IMR-90 (cell line): Measurements from ENCODE around the gene KRTAP5-3. TPM values are rescaled to one million over a fixed set of nuclear protein-coding genes. Genes with fewer than 3 reads are reported as not detected.

Source experiments
- ATAC-seq: fragments of 200-7000 bp; cut with Tn5 transposase; 2 replicates; pipeline ENCODE4 v1.9.1; 2020; ENCODE audit warnings: low read depth, mild to moderate bottlenecking, moderate library complexity
- BruUV-seq: library from RNA; stranded (reverse); fragments of 400-500 nt; replicated peaks from 2 replicates; lab custom pipeline; 2021; lab: Mats Ljungman, UMichigan
- CTCF ChIA-PET: fragments of 300-600 bp; formaldehyde crosslinking; extraction: SDS; loops from one replicate; lab custom pipeline; 2021; ENCODE audit warnings: antibody characterized with exemption; lab: Yijun Ruan, JAX
- POLR2A ChIA-PET: fragments of 300-600 bp; sonication (Branson Sonifier 250); formaldehyde crosslinking; loops from one replicate; lab custom pipeline; 2022; ENCODE audit warnings: antibody characterized with exemption; ENCODE audit not compliant: unreplicated experiment; lab: Charles Lee
- DNase-seq: peaks from one replicate; pipeline ENCODE4 v3.0.0; 2013
- H2AFZ ChIP-seq: replicated peaks from 2 replicates; pipeline ENCODE3; 2013; ENCODE audit warnings: low read length, mild to moderate bottlenecking; ENCODE audit not compliant: poor library complexity
- H2AK5ac ChIP-seq: 2 replicates; pipeline ENCODE4 v1.6.1; 2013; ENCODE audit warnings: low read depth, low read length, inconsistent platforms
- H2AK9ac ChIP-seq: replicated peaks from 2 replicates; pipeline ENCODE3; 2013; ENCODE audit warnings: mild to moderate bottlenecking, low read depth, low read length, moderate library complexity; ENCODE audit not compliant: poor library complexity
- H2BK120ac ChIP-seq: 2 replicates; pipeline ENCODE4 v1.6.1; 2013; ENCODE audit warnings: low read depth, low read length, inconsistent platforms
- H2BK15ac ChIP-seq: 3 replicates; pipeline ENCODE4 v1.6.1; 2013; ENCODE audit warnings: low read depth, low read length, inconsistent platforms
- H2BK20ac ChIP-seq: 2 replicates; pipeline ENCODE4 v1.6.1; 2013; ENCODE audit warnings: low read depth, mild to moderate bottlenecking, inconsistent platforms, low read length, moderate library complexity
- H2BK5ac ChIP-seq: 2 replicates; pipeline ENCODE4 v1.6.1; 2013; ENCODE audit warnings: mild to moderate bottlenecking, low read depth, low read length, inconsistent platforms; ENCODE audit not compliant: poor library complexity, severe bottlenecking
- H3K14ac ChIP-seq: replicated peaks from 2 replicates; pipeline ENCODE4 v1.6.1; 2013; ENCODE audit warnings: low read depth, low read length, inconsistent platforms
- H3K18ac ChIP-seq: 2 replicates; pipeline ENCODE4 v1.6.1; 2013; ENCODE audit warnings: low read depth, low read length, control low read depth
- H3K23ac ChIP-seq: 2 replicates; pipeline ENCODE4 v1.6.1; 2013; ENCODE audit warnings: low read depth, low read length, inconsistent platforms
- H3K27ac ChIP-seq: 2 replicates; pipeline ENCODE4 v1.5.1; 2013; ENCODE audit warnings: mild to moderate bottlenecking, control low read depth, low read length; ENCODE audit not compliant: insufficient read depth
- H3K27me3 ChIP-seq: 2 replicates; pipeline ENCODE4 v1.6.1; 2013; ENCODE audit warnings: low read length; ENCODE audit not compliant: control insufficient read depth, insufficient read depth
- H3K36me3 ChIP-seq: 2 replicates; pipeline ENCODE4 v1.6.1; 2013; ENCODE audit warnings: low read length, mixed read lengths; ENCODE audit not compliant: control insufficient read depth, insufficient read depth
- H3K4ac ChIP-seq: 2 replicates; pipeline ENCODE4 v1.6.1; 2013; ENCODE audit warnings: low read depth, low read length, inconsistent platforms
- H3K4me1 ChIP-seq: 2 replicates; pipeline ENCODE4 v1.6.1; 2013; ENCODE audit warnings: low read length, mixed read lengths; ENCODE audit not compliant: control insufficient read depth, insufficient read depth
- H3K4me2 ChIP-seq: 2 replicates; pipeline ENCODE4 v1.6.1; 2013; ENCODE audit warnings: low read depth, mild to moderate bottlenecking, control low read depth, low read length, moderate library complexity
- H3K4me3 ChIP-seq: 2 replicates; pipeline ENCODE4 v1.5.1; 2013; ENCODE audit warnings: low read depth, mild to moderate bottlenecking, control low read depth, low read length, moderate library complexity; ENCODE audit not compliant: insufficient read depth
- H3K56ac ChIP-seq: 2 replicates; pipeline ENCODE4 v1.6.1; 2013; ENCODE audit warnings: low read length, inconsistent platforms; ENCODE audit not compliant: insufficient read depth; ENCODE audit errors: extremely low read depth
- H3K79me1 ChIP-seq, 2 experiments: 2 replicates each; pipeline ENCODE4 v1.6.1; 2013; ENCODE audit warnings: low read length in 2 of 2, inconsistent platforms in 1 of 2, low read depth in 1 of 2
- H3K9ac ChIP-seq: 2 replicates; pipeline ENCODE4 v1.6.1; 2013; ENCODE audit warnings: low read depth, low read length, control low read depth
- H3K9me1 ChIP-seq: 2 replicates; pipeline ENCODE4 v1.6.1; 2013; ENCODE audit warnings: low read length, inconsistent platforms; ENCODE audit not compliant: insufficient read depth
- H3K9me3 ChIP-seq: 2 replicates; pipeline ENCODE4 v1.6.1; 2013; ENCODE audit warnings: low read length; ENCODE audit not compliant: control insufficient read depth, insufficient read depth
- H4K20me1 ChIP-seq: 2 replicates; pipeline ENCODE4 v1.6.1; 2013; ENCODE audit warnings: low read length, inconsistent platforms; ENCODE audit not compliant: insufficient read depth
- H4K5ac ChIP-seq: 2 replicates; pipeline ENCODE4 v1.6.1; 2013; ENCODE audit warnings: mild to moderate bottlenecking, low read depth, low read length, control low read depth
- H4K8ac ChIP-seq, 2 experiments: 2 replicates each; pipeline ENCODE4 v1.6.1; 2013; ENCODE audit warnings: low read depth in 2 of 2, low read length in 2 of 2, control low read depth in 1 of 2, inconsistent platforms in 1 of 2
- H4K91ac ChIP-seq: 2 replicates; pipeline ENCODE4 v1.6.1; 2013; ENCODE audit warnings: low read depth, low read length, inconsistent platforms; ENCODE audit not compliant: insufficient read depth
- BHLHE40 ChIP-seq: fragments of 150-350 bp; IDR thresholded peaks from 2 replicates; pipeline ENCODE4 v1.6.1; 2016; ENCODE audit warnings: mild to moderate bottlenecking, low read depth, low read length
- FOS ChIP-seq: fragments of 150-350 bp; IDR thresholded peaks from 2 replicates; pipeline ENCODE4 v1.6.1; 2016; ENCODE audit warnings: low read depth, low read length
- MAFK ChIP-seq: IDR thresholded peaks from 2 replicates; pipeline ENCODE4 v1.6.1; 2012; ENCODE audit warnings: low read depth, low read length, improper control_type of control experiment
- MAZ ChIP-seq: IDR thresholded peaks from 2 replicates; pipeline ENCODE4 v1.6.1; 2012; ENCODE audit warnings: low read depth, mild to moderate bottlenecking, low read length, improper control_type of control experiment, moderate library complexity, borderline replicate concordance
- NFE2L2 ChIP-seq: fragments of 150-350 bp; IDR thresholded peaks from 2 replicates; pipeline ENCODE4 v1.6.1; 2016; ENCODE audit warnings: low read depth, mild to moderate bottlenecking, low read length
- POLR2A ChIP-seq: IDR thresholded peaks from 2 replicates; pipeline ENCODE4 v1.6.1; 2012; ENCODE audit warnings: mild to moderate bottlenecking, low read depth, low read length
- RAD21 ChIP-seq: IDR thresholded peaks from 2 replicates; pipeline ENCODE4 v1.6.1; 2012; ENCODE audit warnings: low read length, improper control_type of control experiment
- SMC3 ChIP-seq: fragments of 150-350 bp; IDR thresholded peaks from 2 replicates; pipeline ENCODE4 v1.6.1; 2016; ENCODE audit warnings: low read depth, mild to moderate bottlenecking, antibody characterized with exemption, low read length, moderate library complexity
- USF2 ChIP-seq: fragments of 150-350 bp; IDR thresholded peaks from 2 replicates; pipeline ENCODE4 v1.6.1; 2017; ENCODE audit warnings: mild to moderate bottlenecking, antibody characterized with exemption, low read length, low read depth
- WGBS, 2 experiments: methylation state at CpG; one replicate each; pipeline versions ENCODE4 v1.1.5 to v1.1.7; 2013; ENCODE audit warnings: missing lambda C conversion rate in 2 of 2; ENCODE audit not compliant: insufficient read length in 1 of 2; ENCODE audit errors: extremely low coverage in 2 of 2; 5-methylcytosine and 5-hydroxymethylcytosine counted together
- dilution Hi-C: fragments of 300-500 bp; cut with HindIII; formaldehyde crosslinking; loops from one replicate; pipeline ENCODE4 v1.14.3; 2018; ENCODE audit warnings: low sequenced_read_pairs; ENCODE audit not compliant: unreplicated experiment
- in situ Hi-C: fragments of 300-500 bp; cut with MboI; formaldehyde crosslinking; loops from 3 replicates; pipeline ENCODE4 v1.14.3; 2019; ENCODE audit warnings: low sequenced_read_pairs, inconsistent platforms, mixed read lengths
- intact Hi-C: fragments of 100-400 bp; cut with micrococcal nuclease; formaldehyde crosslinking; loops from 2 replicates; pipeline ENCODE4 v1.10.0; 2022
- polyA plus RNA-seq, 3 experiments: library from polyadenylated mRNA; depleted of rRNA; stranded (reverse); fragments of >200 nt; gene quantifications; 2 replicates each; pipeline ENCODE4 v1.2.3, GENCODE V29; 2012; ENCODE audit warnings: low replicate concordance in 1 of 3
- total RNA-seq: library from RNA; depleted of rRNA; stranded (reverse); fragments of >200 nt; gene quantifications from 2 replicates; pipeline ENCODE4 v1.2.3, GENCODE V29; 2012
- TF ChIP-seq, protein P1 (sequence below): conservative IDR thresholded peaks from 2 replicates; pipeline ENCODE4 v1.5.1; 2012; ENCODE audit warnings: mild to moderate bottlenecking, low read depth, low read length, improper control_type of control experiment

The KRTAP5-3 gene
- total and polyA plus RNA-seq, 2 of the 4 experiments (the other 2 are of a cell fraction) = not detected

- dilution Hi-C loops = no loop called here
- peaks cover 29% of the 10 kb centered on the region for H3K4me1 ChIP-seq
- TF ChIP-seq SMC3 (no peak), RAD21 (no peak), BHLHE40 (no peak), FOS (no peak), NFE2L2 (no peak), POLR2A (no peak), USF2 (no peak), MAFK (no peak), MAZ (no peak)
- TF ChIP-seq, protein P1, sequence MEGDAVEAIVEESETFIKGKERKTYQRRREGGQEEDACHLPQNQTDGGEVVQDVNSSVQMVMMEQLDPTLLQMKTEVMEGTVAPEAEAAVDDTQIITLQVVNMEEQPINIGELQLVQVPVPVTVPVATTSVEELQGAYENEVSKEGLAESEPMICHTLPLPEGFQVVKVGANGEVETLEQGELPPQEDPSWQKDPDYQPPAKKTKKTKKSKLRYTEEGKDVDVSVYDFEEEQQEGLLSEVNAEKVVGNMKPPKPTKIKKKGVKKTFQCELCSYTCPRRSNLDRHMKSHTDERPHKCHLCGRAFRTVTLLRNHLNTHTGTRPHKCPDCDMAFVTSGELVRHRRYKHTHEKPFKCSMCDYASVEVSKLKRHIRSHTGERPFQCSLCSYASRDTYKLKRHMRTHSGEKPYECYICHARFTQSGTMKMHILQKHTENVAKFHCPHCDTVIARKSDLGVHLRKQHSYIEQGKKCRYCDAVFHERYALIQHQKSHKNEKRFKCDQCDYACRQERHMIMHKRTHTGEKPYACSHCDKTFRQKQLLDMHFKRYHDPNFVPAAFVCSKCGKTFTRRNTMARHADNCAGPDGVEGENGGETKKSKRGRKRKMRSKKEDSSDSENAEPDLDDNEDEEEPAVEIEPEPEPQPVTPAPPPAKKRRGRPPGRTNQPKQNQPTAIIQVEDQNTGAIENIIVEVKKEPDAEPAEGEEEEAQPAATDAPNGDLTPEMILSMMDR = no peak
- no peak overlapping the region for H3K56ac ChIP-seq
- WGBS, 2 experiments = 78% methylated on average over 4 of the region's 17 CpGs; no CpG with 5 or more reads in 1 of the 2 experiments
- no peaks in the 10 kb centered on the region for H3K27me3 ChIP-seq
- no peak overlapping the region for H4K8ac ChIP-seq
- H3K4ac ChIP-seq = no peak overlapping the region
- H4K91ac ChIP-seq = no peak overlapping the region
- H2BK20ac ChIP-seq = no peak overlapping the region
- no peak overlapping the region for H2BK15ac ChIP-seq
- H2AK5ac ChIP-seq = no peak overlapping the region
- H3K9me1 ChIP-seq = peaks cover 23% of the 10 kb centered on the region
- no peak overlapping the region for H3K14ac ChIP-seq
- H4K20me1 ChIP-seq = peaks cover 40% of the 10 kb centered on the region
- H3K36me3 ChIP-seq = peaks cover 16% of the 10 kb centered on the region
- H3K79me1 ChIP-seq = peaks cover 4 to 31% of the 10 kb centered on the region in 2 experiments; a peak in 2 of 4 replicates
- H2BK120ac ChIP-seq = no peak overlapping the region
- H3K27ac ChIP-seq = no peak overlapping the region
- no peak overlapping the region for H2BK5ac ChIP-seq
- DNase-seq (no peak), ATAC-seq (no peak)
- intact Hi-C loops = no loop called here
- H3K23ac ChIP-seq = no peak overlapping the region
- H2AFZ ChIP-seq = no peak overlapping the region
- ChIA-PET POLR2A (no interaction called here), CTCF (no interaction called here)
- no peak overlapping the region for H3K4me3 ChIP-seq
- H3K18ac ChIP-seq = no peak overlapping the region
- no peak overlapping the region for H4K5ac ChIP-seq
- no peak overlapping the region for H3K4me2 ChIP-seq
- H2AK9ac ChIP-seq = peak overlapping the region; percentile 16
- BruUV-seq = no TSS peak
- no peak overlapping the region for H3K9ac ChIP-seq
- no peaks in the 10 kb centered on the region for H3K9me3 ChIP-seq
- in situ Hi-C loops = no loop called here
Observed at GRCh38 chr11:1561266-1561665, 47.0 kb downstream of the KRTAP5-3 start.
